GM12865 (cell line): ENCODE results near the gene PTPRS.

Experiments used
- DNase-seq: peaks from one replicate; pipeline ENCODE4 v3.0.0; 2010; ENCODE audit warnings: low read depth
- H3K4me3 ChIP-seq: 2 replicates; pipeline ENCODE4 v1.5.1; 2011; ENCODE audit warnings: mild to moderate bottlenecking, low read depth, low read length, control low read depth
- TF ChIP-seq, protein P1 (sequence below): IDR thresholded peaks from 2 replicates; pipeline ENCODE4 v1.5.1; 2011; ENCODE audit warnings: low read length, control low read depth, low read depth, inconsistent platforms; ENCODE audit not compliant: insufficient read depth; ENCODE audit errors: missing control alignments

Gene PTPRS

DNA sequence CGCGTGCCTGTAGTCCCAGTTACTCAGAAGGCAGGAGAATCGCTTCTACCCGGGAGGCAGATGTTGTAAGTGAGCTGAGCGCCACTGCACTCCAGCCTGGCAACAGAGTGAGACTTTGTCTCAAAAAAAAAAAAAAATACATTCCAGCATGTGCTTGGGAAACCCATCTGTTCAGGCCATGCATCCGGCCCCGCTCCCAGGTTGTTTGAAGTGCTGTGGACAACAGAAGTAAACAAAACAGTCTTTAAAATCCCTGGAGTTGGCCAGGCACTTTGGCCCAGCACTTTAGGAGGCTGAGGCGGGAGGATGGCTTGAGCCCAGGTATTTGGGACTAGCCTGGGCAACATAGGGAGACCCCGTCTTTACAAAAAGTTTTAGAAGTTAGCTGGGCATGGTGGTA lies 3.2 kb upstream of the PTPRS start:
- H3K4me3 ChIP-seq, result no peak overlapping the region
- no peak for DNase-seq
- TF ChIP-seq, protein P1, sequence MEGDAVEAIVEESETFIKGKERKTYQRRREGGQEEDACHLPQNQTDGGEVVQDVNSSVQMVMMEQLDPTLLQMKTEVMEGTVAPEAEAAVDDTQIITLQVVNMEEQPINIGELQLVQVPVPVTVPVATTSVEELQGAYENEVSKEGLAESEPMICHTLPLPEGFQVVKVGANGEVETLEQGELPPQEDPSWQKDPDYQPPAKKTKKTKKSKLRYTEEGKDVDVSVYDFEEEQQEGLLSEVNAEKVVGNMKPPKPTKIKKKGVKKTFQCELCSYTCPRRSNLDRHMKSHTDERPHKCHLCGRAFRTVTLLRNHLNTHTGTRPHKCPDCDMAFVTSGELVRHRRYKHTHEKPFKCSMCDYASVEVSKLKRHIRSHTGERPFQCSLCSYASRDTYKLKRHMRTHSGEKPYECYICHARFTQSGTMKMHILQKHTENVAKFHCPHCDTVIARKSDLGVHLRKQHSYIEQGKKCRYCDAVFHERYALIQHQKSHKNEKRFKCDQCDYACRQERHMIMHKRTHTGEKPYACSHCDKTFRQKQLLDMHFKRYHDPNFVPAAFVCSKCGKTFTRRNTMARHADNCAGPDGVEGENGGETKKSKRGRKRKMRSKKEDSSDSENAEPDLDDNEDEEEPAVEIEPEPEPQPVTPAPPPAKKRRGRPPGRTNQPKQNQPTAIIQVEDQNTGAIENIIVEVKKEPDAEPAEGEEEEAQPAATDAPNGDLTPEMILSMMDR, result no peak

DNA sequence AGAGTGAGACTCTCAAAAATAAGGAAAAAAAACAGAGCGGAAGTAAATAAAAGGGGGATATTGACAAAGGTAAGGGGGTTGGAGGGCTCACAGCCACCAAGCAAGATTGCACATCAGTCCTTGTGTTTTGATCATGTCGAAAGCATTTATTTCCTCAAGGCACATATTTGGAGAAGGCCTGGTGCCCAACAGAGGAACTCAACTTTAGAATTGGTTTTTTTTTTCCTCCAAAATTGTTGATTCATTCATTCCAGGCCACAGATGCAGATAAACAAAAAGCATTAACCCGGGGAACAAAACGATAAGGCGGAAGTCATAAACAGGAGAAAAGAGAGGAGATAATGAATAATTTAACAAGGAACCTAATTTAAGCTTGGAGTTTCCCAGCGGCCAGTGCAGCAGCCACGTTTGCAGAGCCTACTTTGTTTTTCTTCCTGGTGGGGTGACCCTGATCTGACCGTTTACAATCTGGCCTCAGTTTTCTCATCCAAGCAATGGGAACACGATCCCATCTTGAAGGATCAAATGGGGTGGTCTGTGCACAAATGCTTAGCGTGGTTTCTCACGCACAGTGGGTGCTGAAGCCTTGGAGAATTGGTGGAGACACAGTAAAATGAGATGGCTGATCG lies 2.1 kb upstream of the PTPRS start:
- no peak overlapping the region for H3K4me3 ChIP-seq
- TF ChIP-seq, protein P1, result no peak
- DNase-seq, result no peak

DNA sequence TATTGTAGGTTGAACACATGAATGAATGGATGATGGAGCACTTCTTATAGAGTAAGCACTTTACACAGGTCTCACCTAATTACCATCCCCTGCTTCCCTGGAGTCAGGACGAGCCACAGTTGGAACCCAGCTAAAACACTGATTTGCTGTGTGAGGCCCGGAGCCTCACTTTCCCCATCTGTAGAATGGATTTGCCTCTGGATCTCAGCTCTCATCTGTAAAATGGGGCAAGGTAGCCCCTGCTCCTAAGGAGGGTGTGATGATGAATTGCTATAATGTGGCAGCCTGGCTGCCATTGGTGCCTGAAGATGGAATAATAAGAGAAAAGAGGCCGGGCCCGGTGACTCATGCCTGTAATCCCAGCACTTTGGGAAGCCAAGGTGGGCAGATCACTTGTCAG lies 1.4 kb upstream of the PTPRS start:
- no peak overlapping the region for H3K4me3 ChIP-seq
- DNase-seq, result no peak
- TF ChIP-seq, protein P1, result no peak

DNA sequence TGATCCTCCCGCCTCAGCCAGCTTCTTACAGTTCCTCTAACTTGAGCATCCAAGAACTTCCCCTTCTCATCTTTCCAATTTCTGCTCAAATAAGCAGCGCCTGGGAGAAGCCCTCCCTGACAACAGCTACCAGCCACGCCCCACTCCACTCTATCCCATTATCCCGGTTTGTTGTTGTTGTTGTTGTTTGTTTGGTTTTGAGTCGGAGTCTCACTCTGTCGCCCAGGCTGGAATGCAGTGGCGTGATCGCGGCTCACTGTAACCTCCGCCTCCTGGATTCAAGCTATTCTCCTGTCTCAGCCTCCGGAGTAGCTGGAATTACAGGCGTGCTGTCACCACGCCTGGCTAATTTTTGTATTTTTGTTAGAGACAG lies 822 bp upstream of the PTPRS start:
- no peak overlapping the region for H3K4me3 ChIP-seq
- TF ChIP-seq, protein P1, result no peak
- no peak for DNase-seq

DNA sequence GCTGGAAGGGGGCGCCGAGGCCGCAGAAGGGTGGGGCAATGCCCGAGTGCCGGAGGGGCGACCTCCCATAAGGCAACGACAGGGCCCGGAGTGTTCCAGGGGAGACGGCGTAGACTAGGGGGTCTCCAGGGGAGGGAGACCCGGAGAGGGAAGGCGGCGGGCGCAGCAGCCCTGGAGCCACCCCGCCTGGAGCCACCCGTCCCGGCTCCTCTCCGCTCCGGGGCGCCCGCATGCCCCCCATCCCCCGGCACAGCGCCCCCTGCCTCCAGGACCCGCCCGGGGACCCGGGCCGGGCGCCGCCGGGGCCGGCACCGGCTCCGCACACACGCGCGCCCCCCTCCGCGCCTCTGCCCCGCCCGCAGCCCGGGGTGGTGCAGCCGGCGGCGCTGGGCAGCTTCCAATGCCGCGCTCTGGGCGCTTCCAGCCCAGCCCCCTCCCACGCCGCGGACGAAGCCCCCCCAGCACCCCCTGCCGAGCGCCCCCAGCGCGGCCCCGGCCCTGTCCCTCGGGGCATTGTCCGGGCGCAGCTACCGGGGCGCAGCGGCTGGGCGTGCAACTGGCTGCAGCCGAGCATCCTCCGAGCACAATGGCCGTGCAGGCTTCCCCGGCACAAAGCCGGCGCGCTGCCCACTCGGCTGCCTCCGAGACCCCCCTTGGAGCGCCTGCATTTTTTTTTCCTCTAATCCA lies 519 bp downstream of the PTPRS start:
- DNase-seq, result no peak
- TF ChIP-seq, protein P1, result peak; percentile 3
- no peak overlapping the region for H3K4me3 ChIP-seq

DNA sequence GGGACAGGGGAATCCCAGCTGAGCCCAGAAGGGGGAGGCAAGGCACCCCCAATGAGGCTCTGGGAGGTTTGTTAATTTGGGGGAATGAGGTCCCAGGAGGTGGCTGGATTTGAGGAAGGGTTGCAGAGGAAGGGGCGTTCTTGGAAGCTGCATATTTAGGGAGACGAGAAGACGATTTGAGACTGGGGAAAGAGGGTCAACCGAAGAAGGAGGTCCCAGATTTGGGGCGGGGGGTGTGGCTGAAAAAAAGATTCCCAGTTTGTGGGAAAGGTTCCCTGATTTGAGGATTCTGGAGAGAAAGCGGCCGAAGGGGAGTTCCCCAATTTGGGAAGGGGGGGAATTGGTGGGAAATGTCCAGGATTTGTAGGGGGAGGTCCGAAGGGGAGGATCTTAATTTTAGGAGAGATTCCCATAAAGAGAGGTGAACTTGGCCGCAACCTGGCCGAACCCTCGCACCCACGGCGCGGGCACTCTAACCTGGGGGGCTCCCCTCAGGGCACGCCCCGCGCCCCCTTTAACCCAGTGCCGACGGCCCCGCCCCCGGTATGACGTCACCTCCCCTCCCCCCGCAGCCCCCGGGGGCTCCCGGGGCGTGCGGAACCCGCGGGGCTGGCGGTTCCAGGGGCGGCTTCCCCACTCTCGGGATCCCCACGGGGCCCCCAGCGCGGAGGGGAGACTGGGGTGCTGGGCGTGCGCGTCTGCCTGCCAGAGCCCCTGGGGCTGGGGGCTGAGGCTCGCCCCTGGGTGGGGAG lies 1.2 kb downstream of the PTPRS start:
- TF ChIP-seq, protein P1, result no peak
- no peak overlapping the region for H3K4me3 ChIP-seq
- no peak for DNase-seq
